Mucosa of descending colon (tissue), 3 donors: ENCODE results near the gene ARPC1B. TPM values are rescaled to one million over a fixed set of nuclear protein-coding genes. Genes with fewer than 3 reads are reported as not detected.
"Not testable (repeated sequence)": the region's sequence is repeated elsewhere in the genome, so short reads cannot be mapped to it uniquely, and the experiment has no call there.

ENCODE experiments used
- ATAC-seq: fragments of 200-7000 bp; cut with Tn5 transposase; one replicate; pipeline ENCODE4 v1.9.1; 2020; ENCODE audit warnings: mild to moderate bottlenecking, moderate library complexity
- DNase-seq, 3 donors: peaks; one replicate each; pipeline ENCODE4 v3.0.0-alpha.2; 2020
- H3K36me3 ChIP-seq: fragments of 200-600 bp; one replicate; pipeline ENCODE4 v1.8.0; 2021; ENCODE audit warnings: low read depth, mild to moderate bottlenecking
- H3K4me1 ChIP-seq: fragments of 200-600 bp; one replicate; pipeline ENCODE4 v1.8.0; 2021; ENCODE audit warnings: low read depth, mild to moderate bottlenecking
- H3K4me3 ChIP-seq: fragments of 200-600 bp; one replicate; pipeline ENCODE4 v1.8.0; 2021; ENCODE audit warnings: mild to moderate bottlenecking
- H3K9me3 ChIP-seq: fragments of 200-600 bp; one replicate; pipeline ENCODE4 v1.8.0; 2021; ENCODE audit warnings: mild to moderate bottlenecking
- intact Hi-C, 2 donors: fragments of 100-400 bp; cut with DNase I in 1 of 2; cut with micrococcal nuclease in 1 of 2; formaldehyde crosslinking; loops; one replicate each; pipeline versions ENCODE4 v1.11.0 to v1.11.1; 2022; cut with DNase I, micrococcal nuclease
- total RNA-seq, 3 donors: library from RNA; stranded (reverse); fragmentation: NEBNext Ultra II Directional in 2 of 3; extraction: Animal tissue kit (Norgen Biotek cat#: 25700) in 2 of 3; gene quantifications; one replicate each; pipeline versions ENCODE4 v1.2.1 to v1.2.4, GENCODE V29; 2021 to 2023
- TF ChIP-seq, protein P1 (sequence below): fragments of 200-600 bp; IDR thresholded peaks from one replicate; pipeline ENCODE4 v1.8.0; 2022; ENCODE audit warnings: antibody characterized with exemption, mild to moderate bottlenecking
- donor health status: DM: no; HTN: no; CAD: no; lungs with moderate emphysema.
- donor health status: DM: no; HTN: no; CAD: no.
- donor health status: DM: no; HTN: yes; CAD: no.

The ARPC1B gene
- total RNA-seq, 3 donors from 2014 or later, result 107 to 153 (median 119) TPM

DNA sequence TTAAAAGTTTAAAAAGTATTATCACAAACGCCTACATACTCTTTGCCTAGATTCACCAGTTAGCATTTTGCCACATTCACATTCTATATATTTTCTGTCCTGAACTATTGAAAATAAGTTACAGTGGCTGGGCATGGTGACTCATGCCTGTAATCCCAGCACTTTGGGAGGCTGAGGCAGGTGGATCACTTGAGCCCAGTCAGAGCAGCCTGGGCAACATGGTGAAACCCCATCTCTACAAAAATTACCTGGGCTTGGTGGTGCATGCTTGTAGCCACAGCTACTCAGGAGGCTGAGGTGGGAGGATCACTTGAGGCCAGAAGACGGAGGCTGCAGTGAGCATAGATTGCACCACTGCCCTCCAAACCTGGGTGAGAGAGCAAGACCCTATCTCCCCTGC is 43.5 kb upstream of the ARPC1B start:
- intact Hi-C loops, result no loop called here

GRCh38 chr7:99339595-99339994 is 34.9 kb upstream of the ARPC1B start:
- TF ChIP-seq, protein P1, sequence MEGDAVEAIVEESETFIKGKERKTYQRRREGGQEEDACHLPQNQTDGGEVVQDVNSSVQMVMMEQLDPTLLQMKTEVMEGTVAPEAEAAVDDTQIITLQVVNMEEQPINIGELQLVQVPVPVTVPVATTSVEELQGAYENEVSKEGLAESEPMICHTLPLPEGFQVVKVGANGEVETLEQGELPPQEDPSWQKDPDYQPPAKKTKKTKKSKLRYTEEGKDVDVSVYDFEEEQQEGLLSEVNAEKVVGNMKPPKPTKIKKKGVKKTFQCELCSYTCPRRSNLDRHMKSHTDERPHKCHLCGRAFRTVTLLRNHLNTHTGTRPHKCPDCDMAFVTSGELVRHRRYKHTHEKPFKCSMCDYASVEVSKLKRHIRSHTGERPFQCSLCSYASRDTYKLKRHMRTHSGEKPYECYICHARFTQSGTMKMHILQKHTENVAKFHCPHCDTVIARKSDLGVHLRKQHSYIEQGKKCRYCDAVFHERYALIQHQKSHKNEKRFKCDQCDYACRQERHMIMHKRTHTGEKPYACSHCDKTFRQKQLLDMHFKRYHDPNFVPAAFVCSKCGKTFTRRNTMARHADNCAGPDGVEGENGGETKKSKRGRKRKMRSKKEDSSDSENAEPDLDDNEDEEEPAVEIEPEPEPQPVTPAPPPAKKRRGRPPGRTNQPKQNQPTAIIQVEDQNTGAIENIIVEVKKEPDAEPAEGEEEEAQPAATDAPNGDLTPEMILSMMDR, result no peak
- no peak for ATAC-seq

More for the DNA sequence above, 43.5 kb upstream of the ARPC1B start:
- Histone ChIP-seq H3K9me3 (no peaks in the 10 kb centered on the region), H3K4me3 (no peak overlapping the region), H3K4me1 (peaks cover 41% of the 10 kb centered on the region), H3K36me3 (no peaks in the 10 kb centered on the region)
- no peak for DNase-seq
- TF ChIP-seq, protein P1, result no peak
- ATAC-seq, result peak; percentile 15

GRCh38 chr7:99340659-99341058 is 33.9 kb upstream of the ARPC1B start:
- Histone ChIP-seq H3K4me3 (no peak overlapping the region), H3K9me3 (no peaks in the 10 kb centered on the region), H3K36me3 (no peaks in the 10 kb centered on the region), H3K4me1 (no peaks in the 10 kb centered on the region)
- DNase-seq, result no peak
- no peak for ATAC-seq
- intact Hi-C loops, result no loop called here
- TF ChIP-seq, protein P1, result no peak

More at GRCh38 chr7:99339595-99339994, 34.9 kb upstream of the ARPC1B start:
- no peaks in the 10 kb centered on the region for H3K4me1 ChIP-seq
- H3K9me3 ChIP-seq, result no peaks in the 10 kb centered on the region
- H3K4me3 ChIP-seq, result no peak overlapping the region
- no peaks in the 10 kb centered on the region for H3K36me3 ChIP-seq
- intact Hi-C loops, result no loop called here
- no peak for DNase-seq

DNA sequence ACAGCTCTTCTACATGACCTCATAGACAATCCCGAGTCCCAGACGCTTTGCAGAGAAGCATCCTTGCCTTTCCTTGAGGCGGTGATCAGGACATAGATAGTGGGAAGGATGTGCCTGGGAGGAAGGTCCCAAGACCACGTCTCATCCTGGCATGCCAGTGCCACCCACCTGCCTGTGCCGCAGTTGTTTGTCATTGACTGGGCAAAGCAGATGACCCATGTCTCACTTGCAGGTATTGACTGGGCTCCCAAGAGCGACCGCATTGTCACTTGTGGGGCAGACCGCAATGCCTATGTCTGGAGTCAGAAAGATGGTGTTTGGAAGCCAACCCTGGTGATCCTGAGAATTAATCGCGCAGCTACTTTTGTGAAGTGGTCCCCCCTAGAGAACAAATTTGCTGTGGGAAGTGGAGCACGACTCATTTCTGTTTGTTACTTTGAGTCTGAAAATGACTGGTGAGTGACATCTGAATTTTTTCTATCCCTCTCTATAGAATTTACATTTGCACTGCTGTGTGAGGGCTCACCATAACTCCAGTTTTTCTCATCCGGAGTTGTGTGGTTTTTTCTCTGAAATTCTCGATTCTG is 30.4 kb upstream of the ARPC1B start:
- Histone ChIP-seq H3K36me3 (peaks cover 4% of the 10 kb centered on the region), H3K4me3 (no peak overlapping the region), H3K4me1 (no peaks in the 10 kb centered on the region), H3K9me3 (no peaks in the 10 kb centered on the region)
- intact Hi-C loops, result no loop called here
- DNase-seq (no peak), ATAC-seq (no peak)
- TF ChIP-seq, protein P1, result no peak

GRCh38 chr7:99350641-99351040 is 23.9 kb upstream of the ARPC1B start:
- H3K4me1 ChIP-seq, ATAC-seq, DNase-seq, H3K9me3 ChIP-seq, H3K4me3 ChIP-seq, intact Hi-C loops, H3K36me3 ChIP-seq: not testable (repeated sequence)

- ATAC-seq, result no peak
- intact Hi-C loops, result no loop called here
- Histone ChIP-seq H3K4me3 (no peak overlapping the region), H3K9me3 (no peaks in the 10 kb centered on the region), H3K4me1 (no peaks in the 10 kb centered on the region), H3K36me3 (peaks cover 7% of the 10 kb centered on the region)
- no peak for DNase-seq
- TF ChIP-seq, protein P1, result no peak
Measured at GRCh38 chr7:99352247-99352646, 22.3 kb upstream of the ARPC1B start.
